Activated CD4-positive, alpha-beta memory T cell treated with anti-CD3 and anti-CD28 coated beads for 36 hours (primary cell): ENCODE measurements around the gene SEC16A. TPM values are rescaled to one million over a fixed set of nuclear protein-coding genes. Genes with fewer than 3 reads are reported as not detected.

Experiments
- CTCF ChIA-PET: fragments of 350-600 bp; sonication (Branson Sonifier 250); formaldehyde crosslinking; loops from one replicate; lab custom pipeline; 2021; ENCODE audit warnings: antibody characterized with exemption, inconsistent platforms; lab: Charles Lee
- POLR2A ChIA-PET: fragments of 350-600 bp; sonication (Branson Sonifier 250); formaldehyde crosslinking; loops from one replicate; lab custom pipeline; 2021; ENCODE audit warnings: antibody characterized with exemption; lab: Charles Lee
- DNase-seq: peaks from one replicate; pipeline ENCODE4 v3.0.0-alpha.2; 2020
- H3K27ac Mint-ChIP-seq: one replicate; pipeline ENCODE4 v1.8.0; 2021; ENCODE audit warnings: mixed read lengths
- H3K27me3 Mint-ChIP-seq: one replicate; pipeline ENCODE4 v1.8.0; 2021; ENCODE audit warnings: mixed read lengths
- H3K36me3 Mint-ChIP-seq: one replicate; pipeline ENCODE4 v1.8.0; 2021; ENCODE audit warnings: mixed read lengths
- H3K4me1 Mint-ChIP-seq: one replicate; pipeline ENCODE4 v1.8.0; 2021; ENCODE audit warnings: low read depth, mixed read lengths
- H3K4me3 Mint-ChIP-seq: one replicate; pipeline ENCODE4 v1.8.0; 2021; ENCODE audit warnings: mild to moderate bottlenecking, mixed read lengths
- H3K9me3 Mint-ChIP-seq: one replicate; pipeline ENCODE4 v1.8.0; 2021; ENCODE audit warnings: mixed read lengths
- intact Hi-C: fragments of 100-400 bp; cut with micrococcal nuclease; formaldehyde crosslinking; loops from one replicate; pipeline ENCODE4 v1.15.1; 2023
- microRNA-seq: library from miRNA; unstranded; fragments of <30 nt; microRNA quantifications from one replicate; pipeline ENCODE4 v1.2.0, GENCODE V29; 2022; ENCODE audit warnings: borderline number of aligned reads, borderline microRNAs expressed, borderline replicate concordance
- total RNA-seq, 2 experiments: library from RNA; stranded (reverse); gene quantifications; one replicate each; pipeline ENCODE4 v1.2.3, GENCODE V29; 2021

The SEC16A gene
- total RNA-seq, 2 experiments from 2014 or later, result 54.1 to 57.0 TPM

- peaks cover 37% of the 10 kb centered on the region for H3K36me3 Mint-ChIP-seq
- no peak overlapping the region for H3K27ac Mint-ChIP-seq
- H3K9me3 Mint-ChIP-seq, result no peaks in the 10 kb centered on the region
- POLR2A ChIA-PET, result no interaction called here
- CTCF ChIA-PET, result interaction anchor here (0.6 kb wide), 1 partner anchor 32 kb away, joined by 3 read pairs; no protein-coding TSS in a partner anchor
- no peak overlapping the region for H3K4me3 Mint-ChIP-seq
- H3K4me1 Mint-ChIP-seq, result peaks cover 17% of the 10 kb centered on the region
- DNase-seq, result no peak
- no peaks in the 10 kb centered on the region for H3K27me3 Mint-ChIP-seq
- intact Hi-C loops, result no loop called here
Measured at GRCh38 chr9:136394312-136395019, 88.4 kb downstream of the SEC16A start.

- Mint-ChIP-seq H3K4me1 (peaks cover 9% of the 10 kb centered on the region), H3K27ac (no peak overlapping the region), H3K27me3 (no peaks in the 10 kb centered on the region), H3K9me3 (no peaks in the 10 kb centered on the region), H3K4me3 (no peak overlapping the region), H3K36me3 (peaks cover 36% of the 10 kb centered on the region)
- ChIA-PET POLR2A (no interaction called here), CTCF (interaction anchor here (0.6 kb wide), 1 partner anchor 31 kb away, joined by 3 read pairs; no protein-coding TSS in a partner anchor)
- DNase-seq, result no peak
- intact Hi-C loops, result no loop called here
Measured at GRCh38 chr9:136393531-136393930, 89.3 kb downstream of the SEC16A start.

- CTCF ChIA-PET, result interaction anchor here (1.4 to 1.7 kb wide), 2 partner anchors 8 to 30 kb away, joined by 3 to 4 read pairs; partner anchors contain the start of gene DNLZ
- intact Hi-C loops, result no loop called here
- DNase-seq, result no peak
- H3K36me3 Mint-ChIP-seq, result peaks cover 34% of the 10 kb centered on the region
- POLR2A ChIA-PET, result no interaction called here
- no peaks in the 10 kb centered on the region for H3K27me3 Mint-ChIP-seq
- no peaks in the 10 kb centered on the region for H3K9me3 Mint-ChIP-seq
- no peak overlapping the region for H3K27ac Mint-ChIP-seq
- no peak overlapping the region for H3K4me3 Mint-ChIP-seq
- peaks cover 3% of the 10 kb centered on the region for H3K4me1 Mint-ChIP-seq
Measured at GRCh38 chr9:136392538-136393449, 90.0 kb downstream of the SEC16A start.

GRCh38 chr9:136391737-136392537 is 90.9 kb downstream of the SEC16A start:
- intact Hi-C loops, result no loop called here
- no peaks in the 10 kb centered on the region for H3K27me3 Mint-ChIP-seq
- ChIA-PET POLR2A (no interaction called here), CTCF (interaction anchor here (0.9 to 1.7 kb wide), 4 partner anchors 9 to 29 kb away, joined by 3 to 4 read pairs (median 4); partner anchors contain the start of gene DNLZ)
- peaks cover under 1% of the 10 kb centered on the region for H3K4me1 Mint-ChIP-seq
- H3K9me3 Mint-ChIP-seq, result no peaks in the 10 kb centered on the region
- H3K27ac Mint-ChIP-seq, result no peak overlapping the region
- DNase-seq, result no peak
- H3K36me3 Mint-ChIP-seq, result peaks cover 36% of the 10 kb centered on the region
- H3K4me3 Mint-ChIP-seq, result no peak overlapping the region

Small RNA genes within 50 kb of the gene (microRNA-seq; reads per million reads assigned to microRNA genes)
- gene MIR4673, result not detected

Other genes with a start within 250 kb of the SEC16A start
- 10 to 100 TPM; 19.0 to 19.4 TPM for gene QSOX2, start 237.2 kb downstream of the SEC16A start, total RNA-seq
- not detected for gene CCDC187, start 178.9 kb downstream of the SEC16A start, total RNA-seq
- gene GPSM1, start 155.5 kb downstream of the SEC16A start, total RNA-seq, result 10 to 100 TPM; 10.6 to 11.3 TPM
- 10 to 100 TPM; 14.5 to 15.2 TPM for gene DNLZ, start 119.3 kb downstream of the SEC16A start, total RNA-seq
- 1 to 10 TPM; 1.4 to 2.4 TPM for gene CARD9, start 109.4 kb downstream of the SEC16A start, total RNA-seq
- 10 to 100 TPM; 13.9 to 14.3 TPM for gene SNAPC4, start 82.9 kb downstream of the SEC16A start, total RNA-seq
- gene ENTR1, start 72.4 kb downstream of the SEC16A start, total RNA-seq, result 10 to 100 TPM; 66.9 to 74.9 TPM
- 100 to 1,000 TPM; 108 to 112 TPM for gene PMPCA, start 72.4 kb downstream of the SEC16A start, total RNA-seq
- gene INPP5E, start 43.2 kb downstream of the SEC16A start, total RNA-seq, result 10 to 100 TPM; 18.8 to 21.3 TPM
- 10 to 100 TPM; 67.0 to 68.3 TPM for gene NOTCH1, start 63.0 kb upstream of the SEC16A start, total RNA-seq
- gene EGFL7, start 179.9 kb upstream of the SEC16A start, total RNA-seq, result under 1 TPM; 0.90 to 0.93 TPM
- 10 to 100 TPM; 16.3 to 16.8 TPM for gene AGPAT2, start 204.4 kb upstream of the SEC16A start, total RNA-seq
- not detected for gene DIPK1B, start 229.5 kb upstream of the SEC16A start, total RNA-seq